MCF 10A (cell line): ENCODE data around the gene CROCC2. TPM values are rescaled to one million over a fixed set of nuclear protein-coding genes. Genes with fewer than 3 reads are reported as not detected.

Experiments used
- BruUV-seq: library from RNA; stranded (reverse); fragments of 400-500 nt; replicated peaks from 2 replicates; lab custom pipeline; 2021; lab: Mats Ljungman, UMichigan
- CTCF ChIA-PET: fragments of 300-600 bp; sonication (Branson Sonifier 250); formaldehyde crosslinking; extraction: SDS; loops from one replicate; lab custom pipeline; 2021; ENCODE audit warnings: antibody characterized with exemption, inconsistent platforms; lab: Yijun Ruan, JAX
- POLR2A ChIA-PET: fragments of 300-600, 350-650 bp; sonication (Branson Sonifier 250); formaldehyde crosslinking; extraction: SDS; loops from one replicate; lab custom pipeline; 2020; ENCODE audit warnings: antibody characterized with exemption, inconsistent platforms; lab: Yijun Ruan, JAX
- DNase-seq: peaks from one replicate; pipeline ENCODE4 v3.0.0-alpha.2; 2018; ENCODE audit not compliant: unreplicated experiment
- H3K27ac Mint-ChIP-seq: one replicate; pipeline ENCODE4 v1.8.0; 2022; ENCODE audit warnings: mild to moderate bottlenecking, low read depth, mixed read lengths; ENCODE audit not compliant: unreplicated experiment
- H3K27me3 Mint-ChIP-seq: one replicate; pipeline ENCODE4 v1.8.0; 2022; ENCODE audit warnings: mixed read lengths; ENCODE audit not compliant: insufficient read depth, unreplicated experiment
- H3K36me3 Mint-ChIP-seq: one replicate; pipeline ENCODE4 v1.8.0; 2022; ENCODE audit warnings: mild to moderate bottlenecking, moderate library complexity, mixed read lengths; ENCODE audit not compliant: insufficient read depth, unreplicated experiment
- H3K4me1 Mint-ChIP-seq: one replicate; pipeline ENCODE4 v1.8.0; 2022; ENCODE audit warnings: mixed read lengths; ENCODE audit not compliant: insufficient read depth, unreplicated experiment
- H3K4me3 Mint-ChIP-seq: one replicate; pipeline ENCODE4 v1.8.0; 2022; ENCODE audit warnings: mild to moderate bottlenecking, moderate library complexity, mixed read lengths; ENCODE audit not compliant: unreplicated experiment
- H3K9me3 Mint-ChIP-seq: one replicate; pipeline ENCODE4 v1.8.0; 2022; ENCODE audit warnings: mixed read lengths; ENCODE audit not compliant: unreplicated experiment
- CTCF ChIP-seq: fragments of 200-600 bp; IDR thresholded peaks from one replicate; pipeline ENCODE4 v1.8.0; 2022; ENCODE audit warnings: antibody characterized with exemption, mild to moderate bottlenecking; ENCODE audit not compliant: unreplicated experiment
- intact Hi-C: fragments of 100-400 bp; cut with micrococcal nuclease; formaldehyde crosslinking; loops from 2 replicates; pipeline ENCODE4 v1.14.1; 2022
- total RNA-seq: library from RNA; stranded (reverse); gene quantifications from 2 replicates; pipeline ENCODE4 v1.2.3, GENCODE V29; 2022

Gene CROCC2
- total RNA-seq, 1 experiment from 2014 or later = not detected

- Mint-ChIP-seq H3K4me1 (peaks cover 8% of the 10 kb centered on the region), H3K9me3 (no peaks in the 10 kb centered on the region), H3K27me3 (peaks cover 17% of the 10 kb centered on the region), H3K4me3 (no peak overlapping the region), H3K27ac (no peak overlapping the region), H3K36me3 (no peaks in the 10 kb centered on the region)
- TF ChIP-seq CTCF = no peak
- ChIA-PET CTCF (interaction anchor here (0.6 to 1.8 kb wide), 3 partner anchors 12 to 85 kb away, joined by 3 to 5 read pairs (median 4); no protein-coding TSS in a partner anchor), POLR2A (no interaction called here)
- intact Hi-C loops = no loop called here
- DNase-seq = no peak
- BruUV-seq = no TSS peak
Observed at GRCh38 chr2:240925568-240926515, 19.7 kb downstream of the CROCC2 start.

GRCh38 chr2:240926516-240927389, 20.6 kb downstream of the CROCC2 start:
- no peak for TF ChIP-seq CTCF
- Mint-ChIP-seq H3K9me3 (no peaks in the 10 kb centered on the region), H3K36me3 (no peaks in the 10 kb centered on the region), H3K27ac (no peak overlapping the region), H3K4me3 (no peak overlapping the region), H3K4me1 (no peaks in the 10 kb centered on the region), H3K27me3 (peaks cover 17% of the 10 kb centered on the region)
- intact Hi-C loops = no loop called here
- ChIA-PET CTCF (interaction anchor here (1.8 kb wide), 1 partner anchor 86 kb away, joined by 4 read pairs; no protein-coding TSS in a partner anchor), POLR2A (no interaction called here)
- no TSS peak for BruUV-seq
- DNase-seq = no peak

GRCh38 chr2:240927390-240927781, 21.2 kb downstream of the CROCC2 start:
- POLR2A ChIA-PET = no interaction called here
- peaks cover 17% of the 10 kb centered on the region for H3K27me3 Mint-ChIP-seq
- intact Hi-C loops = no loop called here
- CTCF ChIA-PET = interaction anchor here (0.6 to 1.8 kb wide), 2 partner anchors 87 to 222 kb away, joined by 3 to 4 read pairs; partner anchors contain the start of gene PASK
- TF ChIP-seq CTCF = no peak
- no peaks in the 10 kb centered on the region for H3K4me1 Mint-ChIP-seq
- no peak overlapping the region for H3K27ac Mint-ChIP-seq
- no peaks in the 10 kb centered on the region for H3K36me3 Mint-ChIP-seq
- DNase-seq = no peak
- no peaks in the 10 kb centered on the region for H3K9me3 Mint-ChIP-seq
- no peak overlapping the region for H3K4me3 Mint-ChIP-seq
- BruUV-seq = no TSS peak
